ENCODE results near the gene PLPPR1.

DNA sequence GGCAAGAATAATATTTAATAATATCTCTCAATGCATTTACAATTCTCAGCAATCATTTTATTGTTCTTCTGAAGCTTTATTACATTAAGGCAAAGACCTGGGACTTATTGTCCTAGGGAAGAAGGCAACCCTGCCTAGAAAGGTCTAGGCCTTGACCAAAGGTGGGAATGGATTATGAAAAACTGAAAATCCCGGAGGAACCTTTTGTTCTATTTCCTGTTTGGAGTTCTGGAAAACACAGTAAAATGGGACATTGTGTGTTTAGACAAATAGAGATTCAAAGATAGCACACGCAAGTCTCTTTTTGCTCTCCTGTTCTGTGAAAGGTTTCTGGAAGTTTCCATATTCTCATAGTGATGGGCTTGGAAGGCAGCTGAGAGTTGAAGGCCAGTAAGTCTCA lies 325.2 kb downstream of the PLPPR1 start:
- TF ChIP-seq POLR2A (IDR thresholded peaks at IDR 0.05; ENCODE audit: borderline replicate concordance, extremely low read depth, insufficient read depth, insufficient read length) (no peak), YY1 (IDR thresholded peaks at IDR 0.05; ENCODE audit: extremely low read depth, insufficient replicate concordance, low read depth, low read length) (no peak), CEBPB (IDR thresholded peaks at IDR 0.05; ENCODE audit: low read depth) (no peak), FOSL1 (IDR thresholded peaks at IDR 0.05; ENCODE audit: low read depth) (no peak), ELF1 (IDR thresholded peaks at IDR 0.05; ENCODE audit: borderline replicate concordance, low read depth) (no peak)
- TF ChIP-seq, protein P1, sequence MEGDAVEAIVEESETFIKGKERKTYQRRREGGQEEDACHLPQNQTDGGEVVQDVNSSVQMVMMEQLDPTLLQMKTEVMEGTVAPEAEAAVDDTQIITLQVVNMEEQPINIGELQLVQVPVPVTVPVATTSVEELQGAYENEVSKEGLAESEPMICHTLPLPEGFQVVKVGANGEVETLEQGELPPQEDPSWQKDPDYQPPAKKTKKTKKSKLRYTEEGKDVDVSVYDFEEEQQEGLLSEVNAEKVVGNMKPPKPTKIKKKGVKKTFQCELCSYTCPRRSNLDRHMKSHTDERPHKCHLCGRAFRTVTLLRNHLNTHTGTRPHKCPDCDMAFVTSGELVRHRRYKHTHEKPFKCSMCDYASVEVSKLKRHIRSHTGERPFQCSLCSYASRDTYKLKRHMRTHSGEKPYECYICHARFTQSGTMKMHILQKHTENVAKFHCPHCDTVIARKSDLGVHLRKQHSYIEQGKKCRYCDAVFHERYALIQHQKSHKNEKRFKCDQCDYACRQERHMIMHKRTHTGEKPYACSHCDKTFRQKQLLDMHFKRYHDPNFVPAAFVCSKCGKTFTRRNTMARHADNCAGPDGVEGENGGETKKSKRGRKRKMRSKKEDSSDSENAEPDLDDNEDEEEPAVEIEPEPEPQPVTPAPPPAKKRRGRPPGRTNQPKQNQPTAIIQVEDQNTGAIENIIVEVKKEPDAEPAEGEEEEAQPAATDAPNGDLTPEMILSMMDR (IDR thresholded peaks at IDR 0.05 in 2 of 3, conservative IDR thresholded peaks at IDR 0.05 in 1 of 3; ENCODE audit: borderline replicate concordance in 1 of 3, insufficient read depth in 1 of 3, low read depth in 2 of 3, low read length in 2 of 3), result no peak
- TF ChIP-seq, protein P2, sequence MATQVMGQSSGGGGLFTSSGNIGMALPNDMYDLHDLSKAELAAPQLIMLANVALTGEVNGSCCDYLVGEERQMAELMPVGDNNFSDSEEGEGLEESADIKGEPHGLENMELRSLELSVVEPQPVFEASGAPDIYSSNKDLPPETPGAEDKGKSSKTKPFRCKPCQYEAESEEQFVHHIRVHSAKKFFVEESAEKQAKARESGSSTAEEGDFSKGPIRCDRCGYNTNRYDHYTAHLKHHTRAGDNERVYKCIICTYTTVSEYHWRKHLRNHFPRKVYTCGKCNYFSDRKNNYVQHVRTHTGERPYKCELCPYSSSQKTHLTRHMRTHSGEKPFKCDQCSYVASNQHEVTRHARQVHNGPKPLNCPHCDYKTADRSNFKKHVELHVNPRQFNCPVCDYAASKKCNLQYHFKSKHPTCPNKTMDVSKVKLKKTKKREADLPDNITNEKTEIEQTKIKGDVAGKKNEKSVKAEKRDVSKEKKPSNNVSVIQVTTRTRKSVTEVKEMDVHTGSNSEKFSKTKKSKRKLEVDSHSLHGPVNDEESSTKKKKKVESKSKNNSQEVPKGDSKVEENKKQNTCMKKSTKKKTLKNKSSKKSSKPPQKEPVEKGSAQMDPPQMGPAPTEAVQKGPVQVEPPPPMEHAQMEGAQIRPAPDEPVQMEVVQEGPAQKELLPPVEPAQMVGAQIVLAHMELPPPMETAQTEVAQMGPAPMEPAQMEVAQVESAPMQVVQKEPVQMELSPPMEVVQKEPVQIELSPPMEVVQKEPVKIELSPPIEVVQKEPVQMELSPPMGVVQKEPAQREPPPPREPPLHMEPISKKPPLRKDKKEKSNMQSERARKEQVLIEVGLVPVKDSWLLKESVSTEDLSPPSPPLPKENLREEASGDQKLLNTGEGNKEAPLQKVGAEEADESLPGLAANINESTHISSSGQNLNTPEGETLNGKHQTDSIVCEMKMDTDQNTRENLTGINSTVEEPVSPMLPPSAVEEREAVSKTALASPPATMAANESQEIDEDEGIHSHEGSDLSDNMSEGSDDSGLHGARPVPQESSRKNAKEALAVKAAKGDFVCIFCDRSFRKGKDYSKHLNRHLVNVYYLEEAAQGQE (IDR thresholded peaks at IDR 0.05; ENCODE audit: low read depth), result no peak
